Keratinocyte (primary cell): ENCODE results near the gene GRAMD1B. TPM values are rescaled to one million over a fixed set of nuclear protein-coding genes. Genes with fewer than 3 reads are reported as not detected.

ENCODE experiments used
- DNase-seq: peaks from one replicate; pipeline ENCODE4 v3.0.0-alpha.2; 2011; ENCODE audit warnings: low read depth, missing footprints, low spot score
- FAIRE-seq: peaks from 2 replicates; lab custom pipeline; 2011; peaks lifted over from hg19 to GRCh38; lab: Jason Lieb, UNC
- H2AFZ ChIP-seq: 2 replicates; pipeline ENCODE4 v1.6.0; 2012; ENCODE audit warnings: low read length, control low read depth, inconsistent platforms; ENCODE audit not compliant: control insufficient read depth
- H3K27ac ChIP-seq: 2 replicates; pipeline ENCODE4 v1.5.1; 2011; ENCODE audit warnings: low read length; ENCODE audit not compliant: control insufficient read depth, insufficient read depth
- H3K27me3 ChIP-seq: 3 replicates; pipeline ENCODE4 v1.6.0; 2011; ENCODE audit warnings: low read length; ENCODE audit not compliant: control insufficient read depth, insufficient read depth; ENCODE audit errors: extremely low read depth
- H3K36me3 ChIP-seq, 2 experiments: 2 replicates in 1 of 2; 3 replicates in 1 of 2; pipeline ENCODE4 v1.5.1; 2011; ENCODE audit warnings: low read length in 2 of 2, mild to moderate bottlenecking in 1 of 2; ENCODE audit not compliant: control insufficient read depth in 2 of 2, insufficient read depth in 2 of 2; ENCODE audit errors: extremely low read depth in 1 of 2
- H3K4me1 ChIP-seq: 3 replicates; pipeline ENCODE4 v1.5.1; 2011; ENCODE audit warnings: low read length; ENCODE audit not compliant: control insufficient read depth, insufficient read depth; ENCODE audit errors: extremely low read depth
- H3K4me2 ChIP-seq: 3 replicates; pipeline ENCODE4 v1.6.0; 2011; ENCODE audit warnings: low read depth, low read length; ENCODE audit not compliant: control insufficient read depth, insufficient read depth; ENCODE audit errors: extremely low read depth
- H3K4me3 ChIP-seq, 3 experiments: fragments of 200-600 bp in 1 of 3; sonication (generic) in 1 of 3; 2 replicates in 2 of 3; 3 replicates in 1 of 3; pipeline ENCODE4 v1.5.1; 2011 to 2016; ENCODE audit warnings: low read length in 3 of 3, mild to moderate bottlenecking in 3 of 3, control low read depth in 2 of 3, inconsistent platforms in 1 of 3, low read depth in 1 of 3, mixed read lengths in 1 of 3, mixed run types in 1 of 3, moderate library complexity in 1 of 3; ENCODE audit not compliant: control insufficient read depth in 2 of 3, insufficient read depth in 2 of 3; ENCODE audit errors: extremely low read depth in 1 of 3
- H3K79me2 ChIP-seq: 2 replicates; pipeline ENCODE4 v1.6.0; 2012; ENCODE audit warnings: low read length; ENCODE audit not compliant: control insufficient read depth, insufficient read depth
- H3K9ac ChIP-seq: 3 replicates; pipeline ENCODE4 v1.6.0; 2011; ENCODE audit warnings: low read length; ENCODE audit not compliant: control insufficient read depth, insufficient read depth; ENCODE audit errors: extremely low read depth
- H3K9me1 ChIP-seq: 3 replicates; pipeline ENCODE4 v1.6.0; 2011; ENCODE audit warnings: low read length; ENCODE audit not compliant: control insufficient read depth, insufficient read depth; ENCODE audit errors: extremely low read depth
- H3K9me3 ChIP-seq: 2 replicates; pipeline ENCODE4 v1.5.1; 2012; ENCODE audit warnings: low read depth, low read length; ENCODE audit not compliant: control insufficient read depth
- H4K20me1 ChIP-seq: 3 replicates; pipeline ENCODE4 v1.6.0; 2011; ENCODE audit warnings: low read length; ENCODE audit not compliant: control insufficient read depth, insufficient read depth; ENCODE audit errors: extremely low read depth
- EZH2 ChIP-seq: IDR thresholded peaks from one replicate; pipeline ENCODE4 v1.6.1; 2012; ENCODE audit warnings: inconsistent platforms, mild to moderate bottlenecking, low read length, moderate library complexity
- dilution Hi-C: fragments of 300-500 bp; cut with MboI; formaldehyde crosslinking; loops from one replicate; pipeline ENCODE4 v1.7.0; 2020; ENCODE audit warnings: low sequenced_read_pairs; ENCODE audit not compliant: extremely low pct_ligation_motif_present
- polyA plus RNA-seq, 5 experiments: library from polyadenylated mRNA; depleted of rRNA in 3 of 5; stranded (reverse) in 3 of 5; stranded (forward) in 1 of 5; unstranded in 1 of 5; fragments of >200 nt; gene quantifications; 1 replicate in 1 of 5; 2 replicates in 3 of 5; 3 replicates in 1 of 5; pipeline versions ENCODE4 v1.2.1 to v1.2.3, GENCODE V29; 2011 to 2012; ENCODE audit warnings: missing spikeins in 2 of 5, low read depth in 1 of 5, low replicate concordance in 1 of 5
- TF ChIP-seq, protein P1 (sequence below), 3 experiments: IDR thresholded peaks in 1 of 3; conservative IDR thresholded peaks in 1 of 3; optimal IDR thresholded peaks in 1 of 3; 2 replicates in 2 of 3; 3 replicates in 1 of 3; pipeline versions ENCODE3 to v1.5.1; 2011; ENCODE audit warnings: low read length in 3 of 3, mild to moderate bottlenecking in 3 of 3, moderate library complexity in 2 of 3, control low read depth in 1 of 3, inconsistent platforms in 1 of 3; ENCODE audit not compliant: insufficient read depth in 2 of 3; ENCODE audit errors: extremely low read depth in 1 of 3

Gene GRAMD1B
- polyA plus RNA-seq, 1 donor (not counting 4 experiments of a cell fraction or from before 2014, with no cell fraction given): 0.04 TPM

DNA sequence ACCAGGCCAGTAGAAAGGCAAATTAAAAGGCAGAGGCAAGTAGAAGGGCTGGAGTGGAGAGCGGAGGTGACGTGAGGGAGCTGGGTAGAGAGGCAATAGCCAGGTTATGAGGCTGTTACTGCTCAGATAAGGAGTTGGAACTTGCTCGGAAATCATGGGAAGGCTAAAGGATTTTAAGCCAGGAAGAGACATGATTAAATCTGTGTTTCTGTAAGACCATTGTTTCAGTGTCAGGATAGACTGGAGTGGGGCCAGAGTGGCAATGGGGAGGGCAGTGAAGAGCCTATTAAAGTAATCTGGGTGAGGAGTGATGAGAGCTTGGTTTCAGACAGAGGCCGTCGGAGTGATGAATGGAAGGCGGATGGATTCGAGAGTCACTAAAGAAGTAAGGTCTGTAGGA, 39.0 kb downstream of the GRAMD1B start:
- dilution Hi-C loops: no loop called here
- Histone ChIP-seq H3K9me1 (no peaks in the 10 kb centered on the region), H3K4me3 (no peak overlapping the region), H2AFZ (no peak overlapping the region), H4K20me1 (no peaks in the 10 kb centered on the region), H3K79me2 (no peaks in the 10 kb centered on the region), H3K4me1 (no peaks in the 10 kb centered on the region), H3K27me3 (no peaks in the 10 kb centered on the region), H3K27ac (no peak overlapping the region), H3K36me3 (no peaks in the 10 kb centered on the region), H3K4me2 (no peak overlapping the region), H3K9ac (no peak overlapping the region), H3K9me3 (no peaks in the 10 kb centered on the region)
- FAIRE-seq (no peak), DNase-seq (no peak)
- no peak for TF ChIP-seq EZH2
- TF ChIP-seq, protein P1, sequence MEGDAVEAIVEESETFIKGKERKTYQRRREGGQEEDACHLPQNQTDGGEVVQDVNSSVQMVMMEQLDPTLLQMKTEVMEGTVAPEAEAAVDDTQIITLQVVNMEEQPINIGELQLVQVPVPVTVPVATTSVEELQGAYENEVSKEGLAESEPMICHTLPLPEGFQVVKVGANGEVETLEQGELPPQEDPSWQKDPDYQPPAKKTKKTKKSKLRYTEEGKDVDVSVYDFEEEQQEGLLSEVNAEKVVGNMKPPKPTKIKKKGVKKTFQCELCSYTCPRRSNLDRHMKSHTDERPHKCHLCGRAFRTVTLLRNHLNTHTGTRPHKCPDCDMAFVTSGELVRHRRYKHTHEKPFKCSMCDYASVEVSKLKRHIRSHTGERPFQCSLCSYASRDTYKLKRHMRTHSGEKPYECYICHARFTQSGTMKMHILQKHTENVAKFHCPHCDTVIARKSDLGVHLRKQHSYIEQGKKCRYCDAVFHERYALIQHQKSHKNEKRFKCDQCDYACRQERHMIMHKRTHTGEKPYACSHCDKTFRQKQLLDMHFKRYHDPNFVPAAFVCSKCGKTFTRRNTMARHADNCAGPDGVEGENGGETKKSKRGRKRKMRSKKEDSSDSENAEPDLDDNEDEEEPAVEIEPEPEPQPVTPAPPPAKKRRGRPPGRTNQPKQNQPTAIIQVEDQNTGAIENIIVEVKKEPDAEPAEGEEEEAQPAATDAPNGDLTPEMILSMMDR (optimal IDR thresholded peaks at IDR 0.05 in 1 of 3, IDR thresholded peaks at IDR 0.05 in 1 of 3, conservative IDR thresholded peaks at IDR 0.05 in 1 of 3; ENCODE audit: extremely low read depth in 1 of 3, insufficient read depth in 2 of 3, low read length in 3 of 3): no peak

DNA sequence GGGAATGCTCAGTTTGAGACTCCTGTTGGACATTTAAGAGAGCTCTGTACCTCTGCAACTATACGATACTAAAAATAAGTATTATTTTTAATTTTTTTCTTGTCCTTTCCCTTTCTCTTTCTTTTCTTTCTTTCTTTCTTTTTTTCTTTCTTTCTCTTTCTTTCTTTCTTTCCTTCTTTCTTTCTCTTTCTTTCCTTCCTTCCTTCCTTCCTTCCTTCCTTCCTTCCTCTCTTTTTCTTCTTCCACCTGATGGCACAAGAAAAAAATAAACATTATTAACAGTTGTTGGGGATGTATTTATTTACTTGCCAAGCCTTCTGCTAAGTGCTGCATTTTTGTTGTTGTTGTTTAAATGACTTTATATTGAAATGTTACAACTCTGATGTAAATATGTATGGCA, 39.5 kb downstream of the GRAMD1B start:
- H3K4me1 ChIP-seq: no peaks in the 10 kb centered on the region
- dilution Hi-C loops: no loop called here
- H3K79me2 ChIP-seq: no peaks in the 10 kb centered on the region

More for the DNA sequence above, 39.5 kb downstream of the GRAMD1B start:
- Histone ChIP-seq H3K4me2 (no peak overlapping the region), H4K20me1 (no peaks in the 10 kb centered on the region), H3K9me3 (no peaks in the 10 kb centered on the region), H3K27me3 (no peaks in the 10 kb centered on the region), H2AFZ (no peak overlapping the region), H3K27ac (no peak overlapping the region), H3K9ac (no peak overlapping the region), H3K9me1 (no peaks in the 10 kb centered on the region), H3K36me3 (no peaks in the 10 kb centered on the region), H3K4me3 (no peak overlapping the region)
- DNase-seq (no peak), FAIRE-seq (no peak)
- no peak for TF ChIP-seq EZH2
- TF ChIP-seq, protein P1 (optimal IDR thresholded peaks at IDR 0.05 in 1 of 3, IDR thresholded peaks at IDR 0.05 in 1 of 3, conservative IDR thresholded peaks at IDR 0.05 in 1 of 3; ENCODE audit: extremely low read depth in 1 of 3, insufficient read depth in 2 of 3, low read length in 3 of 3): no peak
